NCI-H2227 (cell line): Measurements from ENCODE around the gene YWHAG.
"Not testable (repeated sequence)": the region's sequence is repeated elsewhere in the genome, so short reads cannot be mapped to it uniquely, and the experiment has no call there.

Source experiments
- DNase-seq: peaks from one replicate; lab custom pipeline; 2025; ENCODE audit not compliant: unreplicated experiment; lab: John Stamatoyannopoulos, UW

YWHAG gene

DNA sequence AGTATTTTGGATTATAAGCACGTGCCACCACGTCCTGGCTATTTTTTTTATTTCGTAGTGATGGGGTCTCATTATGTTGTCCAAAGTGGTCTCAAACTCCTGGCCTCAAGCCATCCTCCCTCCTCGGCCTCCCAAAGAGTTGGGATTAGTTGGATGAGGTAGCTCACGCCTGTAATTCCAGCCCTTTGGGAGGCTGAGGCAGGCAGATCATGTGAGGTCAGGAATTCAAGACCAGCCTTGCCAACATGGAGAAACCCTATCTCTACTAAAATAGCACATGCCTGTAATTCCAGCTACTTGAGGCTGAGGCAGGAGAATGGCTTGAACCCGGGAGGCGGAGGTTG is 21.8 kb upstream of the YWHAG start:
- no peak for DNase-seq

GRCh38 chr7:76377186-76377918 is 18.6 kb upstream of the YWHAG start:
- DNase-seq, result peak; percentile 66

DNA sequence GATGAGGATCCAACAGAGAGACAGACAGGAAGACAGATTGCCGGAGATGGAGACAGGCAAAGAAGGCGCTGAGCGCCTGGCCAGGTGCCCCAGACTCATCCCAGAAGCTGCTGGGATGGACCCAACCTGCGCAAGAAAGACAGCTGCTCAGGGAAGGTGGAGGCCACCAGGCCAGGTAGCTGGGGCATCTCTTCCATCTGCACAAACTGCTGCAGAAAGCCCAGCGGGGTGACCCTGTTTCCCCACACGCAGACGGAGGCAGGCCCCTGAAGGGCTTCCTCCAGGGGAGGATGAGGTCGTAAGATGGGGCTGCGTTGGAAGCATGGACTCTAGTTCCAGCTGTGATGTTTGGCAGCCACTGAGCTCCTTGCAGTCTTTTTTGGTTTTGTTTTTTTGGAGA is 16.5 kb upstream of the YWHAG start:
- no peak for DNase-seq

- no peak for DNase-seq
These were observed 14.4 kb upstream of the YWHAG start for GRCh38 chr7:76372984-76373833.

DNA sequence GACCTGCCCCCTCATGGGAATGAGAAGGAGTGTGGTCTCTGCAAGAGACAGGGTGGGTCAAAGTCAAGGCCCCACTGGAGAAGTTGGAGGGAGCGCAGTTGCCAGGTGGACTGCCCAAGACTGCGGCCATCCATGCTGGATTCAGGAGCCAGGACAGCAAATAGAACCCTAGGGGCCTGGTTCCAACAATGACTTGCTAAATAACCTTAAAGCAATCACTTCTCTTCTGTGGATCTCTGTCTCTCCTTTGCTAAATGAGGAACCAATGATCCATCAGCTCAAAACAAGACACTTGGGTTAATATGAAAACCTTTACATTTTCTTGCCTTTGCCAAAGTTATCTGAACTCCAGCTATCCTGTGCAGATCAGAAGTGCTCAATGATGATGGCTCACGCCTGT is 12.6 kb upstream of the YWHAG start:
- no peak for DNase-seq

- no peak for DNase-seq
These were observed 10.2 kb upstream of the YWHAG start for GRCh38 chr7:76369018-76369417.

DNA sequence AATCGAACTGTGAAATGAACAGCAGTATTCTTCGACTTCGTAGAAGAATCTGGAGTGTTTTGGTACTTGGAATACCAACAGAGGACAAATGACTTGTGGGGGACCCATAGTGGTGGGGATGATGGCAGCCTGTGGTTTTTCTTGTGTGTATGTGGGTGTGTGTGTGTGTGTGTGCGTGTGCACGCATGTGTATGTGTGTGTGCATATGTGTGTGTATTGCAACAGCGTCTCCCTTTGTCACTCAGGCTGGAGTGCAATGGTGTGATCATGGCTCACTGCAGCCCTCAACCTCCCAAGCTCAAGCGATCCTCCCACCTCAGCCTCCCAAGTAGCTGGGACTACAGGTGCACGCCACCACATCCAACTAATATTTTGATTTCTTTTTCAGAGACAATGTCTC is 9.4 kb upstream of the YWHAG start:
- DNase-seq, result no peak

- DNase-seq, result no peak
These were observed 5.4 kb upstream of the YWHAG start for GRCh38 chr7:76364198-76364584.

DNA sequence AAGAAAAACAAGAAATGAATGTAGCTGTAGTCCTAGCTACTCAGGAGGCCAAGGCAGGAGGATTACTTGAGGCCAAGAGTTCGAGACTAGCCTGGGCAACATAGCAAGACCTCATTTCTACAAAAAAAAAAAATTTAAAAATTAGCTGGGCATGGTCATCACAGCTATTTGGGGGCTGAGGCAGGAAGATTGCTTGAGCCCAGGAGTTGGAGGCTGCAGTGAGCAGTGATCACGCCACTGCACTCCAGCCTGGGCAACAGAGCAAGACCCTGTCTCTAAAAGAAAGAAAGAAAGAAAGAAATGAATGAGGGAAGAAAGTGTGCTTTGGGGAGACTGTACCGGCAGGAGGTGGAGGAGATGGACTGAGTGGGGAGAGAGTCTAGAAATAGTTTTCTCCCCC is 5.0 kb upstream of the YWHAG start:
- not testable (repeated sequence) for DNase-seq

- no peak for DNase-seq
These were observed 1.3 kb upstream of the YWHAG start for GRCh38 chr7:76359978-76360638.

GRCh38 chr7:76359111-76359977 is 553 bp upstream of the YWHAG start:
- peak; percentile 99 for DNase-seq

- peak; percentile 75 for DNase-seq
These were observed 745 bp downstream of the YWHAG start for GRCh38 chr7:76358011-76358480.

DNA sequence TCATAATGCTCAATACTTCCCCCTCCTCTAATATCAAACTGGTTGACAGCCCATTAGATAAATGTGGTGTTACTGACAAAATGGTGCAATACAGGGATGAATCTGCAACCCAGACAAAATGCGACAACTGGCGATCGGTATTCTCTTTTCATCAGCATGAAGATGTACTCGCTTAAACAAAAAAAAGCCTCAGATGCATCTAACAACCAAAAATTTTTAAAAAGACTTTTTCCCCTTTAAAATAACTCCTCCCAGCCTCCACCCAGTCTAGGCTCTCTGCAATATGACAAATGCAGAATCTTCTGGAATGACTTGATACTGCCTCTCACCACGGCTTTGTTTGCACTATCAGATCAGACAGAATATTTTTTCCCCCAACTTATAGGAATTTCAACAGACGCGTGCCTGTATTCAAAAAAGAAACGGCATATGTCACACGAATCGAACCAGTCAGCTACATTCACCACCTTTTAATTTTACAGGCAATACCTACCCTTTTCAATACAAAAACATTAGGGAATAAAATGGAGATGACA is 1.2 kb downstream of the YWHAG start:
- DNase-seq, result no peak

DNA sequence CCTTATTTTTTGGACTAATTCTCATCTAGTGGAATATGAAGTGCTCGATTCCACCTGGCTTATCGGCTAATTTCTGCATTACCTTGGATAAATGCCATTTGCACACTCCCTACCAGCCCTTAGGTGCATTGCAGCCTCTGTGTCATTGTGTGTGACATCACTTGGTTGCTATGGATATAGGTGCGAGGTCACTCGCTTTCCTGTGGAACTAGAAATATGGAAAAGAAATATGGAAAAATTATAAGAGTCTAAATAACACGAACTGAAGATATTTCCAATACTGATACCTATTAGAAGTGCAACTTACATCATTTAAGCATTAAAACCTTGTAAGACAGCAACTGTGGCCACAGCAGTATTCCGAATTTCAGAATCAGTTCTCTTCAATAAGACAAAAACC is 2.0 kb downstream of the YWHAG start:
- DNase-seq, result peak; percentile 44

- DNase-seq, result no peak
These were observed 2.7 kb downstream of the YWHAG start for GRCh38 chr7:76356115-76356514.

DNA sequence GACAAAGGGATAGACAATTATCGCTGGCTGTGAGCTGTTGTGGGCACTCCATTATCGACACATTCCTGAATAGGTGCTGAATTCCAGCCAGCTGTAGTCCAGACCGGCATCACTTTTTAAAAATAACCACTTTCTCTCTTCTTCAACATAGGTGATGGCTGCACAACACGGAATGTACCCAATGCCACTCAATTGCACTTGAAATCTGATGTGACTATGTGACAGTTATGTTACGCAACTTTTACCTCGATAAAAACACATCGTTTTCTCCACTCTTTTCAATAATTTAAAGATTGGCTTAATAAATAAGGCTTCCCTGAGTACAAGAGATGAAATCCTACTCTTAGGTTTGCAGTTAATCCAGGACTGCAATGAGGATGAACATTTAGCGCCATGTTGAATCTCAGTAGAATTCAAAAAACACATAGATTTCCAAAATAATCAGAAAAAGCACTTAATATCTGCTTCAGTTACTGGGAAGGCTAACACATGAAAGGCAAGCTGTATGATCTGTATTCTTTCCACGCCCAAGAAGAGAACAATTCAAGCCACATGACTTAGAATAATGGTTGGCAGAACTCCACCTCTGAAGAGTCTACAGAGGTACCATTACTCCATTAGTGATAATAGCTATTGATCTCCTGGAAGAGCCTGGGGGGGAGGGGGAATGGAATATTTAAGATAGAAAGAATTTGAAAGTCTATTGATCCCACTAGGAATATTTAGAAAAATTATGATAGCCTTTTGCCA is 3.6 kb downstream of the YWHAG start:
- DNase-seq, result peak; percentile 54

- no peak for DNase-seq
These were observed 4.3 kb downstream of the YWHAG start for GRCh38 chr7:76354516-76354915.

- DNase-seq, result no peak
These were observed 5.0 kb downstream of the YWHAG start for GRCh38 chr7:76353744-76354143.

- no peak for DNase-seq
These were observed 6.6 kb downstream of the YWHAG start for GRCh38 chr7:76352193-76352592.

- DNase-seq, result no peak
These were observed 7.4 kb downstream of the YWHAG start for GRCh38 chr7:76351372-76351771.
